GM20000 (cell line): ENCODE measurements around the gene BHLHE23.
A peak's percentile ranks its signal among the peaks of the same experiment; 100 is the strongest.

Source experiments
- DNase-seq: peaks from one replicate; pipeline ENCODE4 v3.0.0; 2012; ENCODE audit warnings: low spot score
- CTCF ChIP-seq: IDR thresholded peaks from 2 replicates; pipeline ENCODE4 v1.5.1; 2012; ENCODE audit warnings: mild to moderate bottlenecking, control low read depth; ENCODE audit errors: extremely low read depth, missing control alignments

The BHLHE23 gene

GRCh38 chr20:63009045-63009961 lies 2.5 kb upstream of the BHLHE23 start:
- TF ChIP-seq CTCF: peak; percentile 89
- DNase-seq: peak; percentile 98

- TF ChIP-seq CTCF: no peak
- no peak for DNase-seq
Observed at GRCh38 chr20:63008541-63009044, 1.8 kb upstream of the BHLHE23 start.

GRCh38 chr20:63007646-63008488 lies 1.1 kb upstream of the BHLHE23 start:
- TF ChIP-seq CTCF: no peak
- DNase-seq: no peak

GRCh38 chr20:63007360-63007645 lies 539 bp upstream of the BHLHE23 start:
- no peak for TF ChIP-seq CTCF
- no peak for DNase-seq

- TF ChIP-seq CTCF: no peak
- DNase-seq: no peak
Observed at GRCh38 chr20:63005862-63006539, 763 bp downstream of the BHLHE23 start.

- no peak for DNase-seq
- no peak for TF ChIP-seq CTCF
Observed at GRCh38 chr20:63005365-63005861, 1.4 kb downstream of the BHLHE23 start.
